Panc1 (cell line): ENCODE data around the gene SRGAP3. TPM values are rescaled to one million over a fixed set of nuclear protein-coding genes. Genes with fewer than 3 reads are reported as not detected.

Experiments
- ATAC-seq: fragments of 200-7000 bp; cut with Tn5 transposase; 2 replicates; pipeline ENCODE4 v1.9.1; 2020; ENCODE audit warnings: mild to moderate bottlenecking, moderate library complexity
- BruUV-seq: library from RNA; stranded (reverse); fragments of 400-500 nt; replicated peaks from 2 replicates; lab custom pipeline; 2021; lab: Mats Ljungman, UMichigan
- CTCF ChIA-PET: fragments of 300-600 bp; sonication (Branson Sonifier 250); formaldehyde crosslinking; loops from one replicate; lab custom pipeline; 2022; ENCODE audit warnings: antibody characterized with exemption; lab: Charles Lee
- POLR2A ChIA-PET: fragments of 300-600 bp; sonication (Branson Sonifier 250); formaldehyde crosslinking; loops from one replicate; lab custom pipeline; 2022; ENCODE audit warnings: antibody characterized with exemption; lab: Charles Lee
- DNase-seq: peaks from one replicate; pipeline ENCODE4 v3.0.0-alpha.2; 2010; ENCODE audit warnings: low read depth, low spot score
- H3K27ac ChIP-seq: 2 replicates; pipeline ENCODE4 v1.5.1; 2011; ENCODE audit warnings: mild to moderate bottlenecking, low read length, inconsistent platforms
- H3K27me3 ChIP-seq: fragments of 200-500 bp; sonication (Bioruptor generic); 2 replicates; pipeline ENCODE4 v1.6.0; 2014; ENCODE audit warnings: low read length, inconsistent platforms; ENCODE audit not compliant: control insufficient read depth, insufficient read depth
- H3K36me3 ChIP-seq: fragments of 200-500 bp; sonication (Bioruptor generic); 2 replicates; pipeline ENCODE4 v1.5.1; 2014; ENCODE audit warnings: inconsistent platforms, mild to moderate bottlenecking, low read length, moderate library complexity; ENCODE audit not compliant: control insufficient read depth, insufficient read depth
- H3K4me1 ChIP-seq: 2 replicates; pipeline ENCODE4 v1.5.1; 2011; ENCODE audit warnings: inconsistent platforms, mild to moderate bottlenecking, low read length, moderate library complexity; ENCODE audit not compliant: control insufficient read depth, insufficient read depth
- H3K4me3 ChIP-seq, 2 experiments: 2 replicates each; pipeline ENCODE4 v1.5.1; 2011 to 2012; ENCODE audit warnings: low read depth in 2 of 2, low read length in 2 of 2, mild to moderate bottlenecking in 2 of 2, inconsistent platforms in 1 of 2, moderate library complexity in 1 of 2
- H3K9me3 ChIP-seq: fragments of 200-500 bp; sonication (Bioruptor generic); 2 replicates; pipeline ENCODE4 v1.5.1; 2014; ENCODE audit warnings: low read depth, mild to moderate bottlenecking, inconsistent platforms, low read length, moderate library complexity; ENCODE audit not compliant: control insufficient read depth, insufficient read depth
- POLR2AphosphoS5 ChIP-seq: IDR thresholded peaks from 2 replicates; pipeline ENCODE4 v1.6.1; 2012; ENCODE audit warnings: mild to moderate bottlenecking, low read depth, low read length, moderate library complexity
- REST ChIP-seq, 2 experiments: IDR thresholded peaks; 2 replicates each; pipeline ENCODE4 v1.6.1; 2011 to 2012; ENCODE audit warnings: low read depth in 2 of 2, control low read depth in 1 of 2, low read length in 1 of 2, mild to moderate bottlenecking in 1 of 2, moderate library complexity in 1 of 2; ENCODE audit not compliant: insufficient read depth in 1 of 2
- SIN3A ChIP-seq: IDR thresholded peaks from 2 replicates; pipeline ENCODE4 v1.6.1; 2012; ENCODE audit warnings: low read depth, mild to moderate bottlenecking, low read length, moderate library complexity, borderline replicate concordance; ENCODE audit not compliant: insufficient read depth
- TCF7L2 ChIP-seq: IDR thresholded peaks from 2 replicates; pipeline ENCODE4 v1.6.1; 2011; ENCODE audit warnings: mild to moderate bottlenecking, low read depth, low read length, inconsistent platforms
- in situ Hi-C: cut with HindIII; loops from 2 replicates; pipeline ENCODE4 v1.10.0; 2016; ENCODE audit warnings: low sequenced_read_pairs, low pct_unique_long_range_greater_than_20kb
- intact Hi-C: fragments of 100-400 bp; cut with micrococcal nuclease; formaldehyde crosslinking; loops from one replicate; pipeline ENCODE4 v1.10.0; 2022; ENCODE audit not compliant: unreplicated experiment
- total RNA-seq: library from RNA; stranded (reverse); gene quantifications from one replicate; pipeline ENCODE4 v1.2.1, GENCODE V29; 2021; ENCODE audit not compliant: unreplicated experiment
- TF ChIP-seq, protein P1 (sequence below): fragments of 450-650 bp; IDR thresholded peaks from 2 replicates; pipeline ENCODE4 v1.5.1; 2017; ENCODE audit warnings: mild to moderate bottlenecking

SRGAP3 gene
- total RNA-seq, 1 experiment from 2014 or later, result 0.82 TPM

DNA sequence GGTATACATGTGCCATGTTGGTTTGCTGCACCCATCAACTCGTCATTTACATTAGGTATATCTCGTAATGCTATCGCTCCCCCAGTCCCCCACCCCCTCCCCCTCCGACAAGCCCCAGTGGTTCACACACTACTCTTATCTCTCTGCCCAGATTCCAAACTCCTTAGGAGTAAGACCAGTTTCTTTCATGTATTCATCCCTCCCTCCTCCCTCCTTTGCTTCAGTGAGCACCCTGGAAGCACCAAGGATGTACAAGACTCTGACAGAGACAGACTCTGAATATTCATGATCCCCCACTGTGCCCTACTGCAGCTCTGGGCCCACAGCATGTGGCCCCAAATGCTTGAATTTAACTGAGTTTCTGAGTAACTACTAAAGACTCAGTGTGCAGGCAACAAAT lies 172.4 kb downstream of the SRGAP3 start:
- ChIA-PET POLR2A (no interaction called here), CTCF (no interaction called here)
- no peak overlapping the region for H3K27ac ChIP-seq
- no peaks in the 10 kb centered on the region for H3K9me3 ChIP-seq
- TF ChIP-seq SIN3A (no peak), TCF7L2 (no peak), REST (IDR thresholded peaks at IDR 0.05; ENCODE audit: insufficient read depth in 1 of 2, low read depth in 2 of 2, low read length in 1 of 2) (no peak), POLR2AphosphoS5 (no peak)
- TF ChIP-seq, protein P1, sequence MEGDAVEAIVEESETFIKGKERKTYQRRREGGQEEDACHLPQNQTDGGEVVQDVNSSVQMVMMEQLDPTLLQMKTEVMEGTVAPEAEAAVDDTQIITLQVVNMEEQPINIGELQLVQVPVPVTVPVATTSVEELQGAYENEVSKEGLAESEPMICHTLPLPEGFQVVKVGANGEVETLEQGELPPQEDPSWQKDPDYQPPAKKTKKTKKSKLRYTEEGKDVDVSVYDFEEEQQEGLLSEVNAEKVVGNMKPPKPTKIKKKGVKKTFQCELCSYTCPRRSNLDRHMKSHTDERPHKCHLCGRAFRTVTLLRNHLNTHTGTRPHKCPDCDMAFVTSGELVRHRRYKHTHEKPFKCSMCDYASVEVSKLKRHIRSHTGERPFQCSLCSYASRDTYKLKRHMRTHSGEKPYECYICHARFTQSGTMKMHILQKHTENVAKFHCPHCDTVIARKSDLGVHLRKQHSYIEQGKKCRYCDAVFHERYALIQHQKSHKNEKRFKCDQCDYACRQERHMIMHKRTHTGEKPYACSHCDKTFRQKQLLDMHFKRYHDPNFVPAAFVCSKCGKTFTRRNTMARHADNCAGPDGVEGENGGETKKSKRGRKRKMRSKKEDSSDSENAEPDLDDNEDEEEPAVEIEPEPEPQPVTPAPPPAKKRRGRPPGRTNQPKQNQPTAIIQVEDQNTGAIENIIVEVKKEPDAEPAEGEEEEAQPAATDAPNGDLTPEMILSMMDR, result no peak
- H3K4me1 ChIP-seq, result no peaks in the 10 kb centered on the region
- ATAC-seq (no peak), DNase-seq (no peak)
- intact Hi-C loops (no loop called here), in situ Hi-C loops (no loop called here)
- H3K4me3 ChIP-seq, result no peak overlapping the region
- no peaks in the 10 kb centered on the region for H3K36me3 ChIP-seq
- no TSS peak for BruUV-seq
- H3K27me3 ChIP-seq, result no peaks in the 10 kb centered on the region

GRCh38 chr3:9075762-9076161 lies 173.7 kb downstream of the SRGAP3 start:
- Histone ChIP-seq H3K27ac (no peak overlapping the region), H3K27me3 (no peaks in the 10 kb centered on the region), H3K4me3 (no peak overlapping the region), H3K9me3 (no peaks in the 10 kb centered on the region), H3K36me3 (no peaks in the 10 kb centered on the region), H3K4me1 (no peaks in the 10 kb centered on the region)
- ChIA-PET POLR2A (interaction anchor here (0.6 kb wide), 1 partner anchor 63 kb away, joined by 3 read pairs; no protein-coding TSS in a partner anchor), CTCF (no interaction called here)
- no TSS peak for BruUV-seq
- no peak for DNase-seq
- no peak for ATAC-seq
- no peak for TF ChIP-seq POLR2AphosphoS5
- no peak for TF ChIP-seq SIN3A
- no peak for TF ChIP-seq TCF7L2
- TF ChIP-seq, protein P1, result no peak
- TF ChIP-seq REST (IDR thresholded peaks at IDR 0.05; ENCODE audit: insufficient read depth in 1 of 2, low read depth in 2 of 2, low read length in 1 of 2), result no peak
- in situ Hi-C loops, result no loop called here
- intact Hi-C loops, result no loop called here
